Measurements from ENCODE around the gene TCF4. TPM values are rescaled to one million over a fixed set of nuclear protein-coding genes. Genes with fewer than 3 reads are reported as not detected.

The TCF4 gene
- polyA plus RNA-seq, 1 of the 3 experiments (the other 2 are of a cell fraction) = 39.1 TPM

GRCh38 chr18:55430026-55430425, 158.0 kb downstream of the TCF4 start:
- ChIA-PET CTCF (interaction anchor here (1.2 to 1.9 kb wide), 4 partner anchors 15 to 107 kb away, joined by 4 to 5 read pairs (median 4); no protein-coding TSS in a partner anchor), POLR2A (interaction anchor here (1.0 kb wide), 1 partner anchor 107 kb away, joined by 4 read pairs; no protein-coding TSS in a partner anchor)
- WGBS (ENCODE audit: low lambda C conversion rate) = 46% methylated on average over 2 of the region's 2 CpGs
- Histone ChIP-seq H3K4me1 (ENCODE audit: control insufficient read depth in 1 of 2, insufficient read depth in 2 of 2, low read depth in 1 of 2, low read length in 1 of 2) (peaks cover 7 to 26% of the 10 kb centered on the region in 2 experiments; a peak in 3 of 4 replicates), H3K9me2 (no peaks in the 10 kb centered on the region), H3K27ac (ENCODE audit: low read depth in 2 of 2, low read length in 1 of 2) (peak overlapping the region; percentile 6 to 88; a peak in 3 of 4 replicates), H3K79me2 (ENCODE audit: insufficient read depth) (peaks cover 31% of the 10 kb centered on the region), H3K36me3 (replicated peaks in 1 of 2; ENCODE audit: control insufficient read depth in 1 of 2, insufficient read depth in 2 of 2, low read length in 1 of 2) (peaks cover 0 to 2% of the 10 kb centered on the region in 2 experiments), H3K4me2 (no peak overlapping the region), H2AFZ (ENCODE audit: low read depth) (no peak overlapping the region), H3K27me3 (ENCODE audit: insufficient read depth) (no peaks in the 10 kb centered on the region), H3K4me3 (ENCODE audit: low read depth in 2 of 2, low read length in 1 of 2) (no peak overlapping the region), H3K9me3 (no peaks in the 10 kb centered on the region), H3K9ac (no peak overlapping the region), H4K20me1 (ENCODE audit: insufficient read depth) (no peaks in the 10 kb centered on the region), H3F3A (replicated peaks; ENCODE audit: insufficient read depth) (no peaks in the 10 kb centered on the region)
- DNase-seq = peak; percentile 65
- TF ChIP-seq JUND (IDR thresholded peaks at IDR 0.05) = 0 out of 2 replicates have a peak, but pooled peaks have one; percentile 12
- TF ChIP-seq SMC3 (IDR thresholded peaks at IDR 0.05; ENCODE audit: low read depth, low read length) = no peak
- TF ChIP-seq FOSL2 (IDR thresholded peaks at IDR 0.05; ENCODE audit: borderline replicate concordance, low read depth) = no peak
- peak; percentile 37 for TF ChIP-seq TCF12 (IDR thresholded peaks at IDR 0.05)
- TF ChIP-seq TAF1 (IDR thresholded peaks at IDR 0.05; ENCODE audit: borderline replicate concordance, low read depth, low read length) = no peak
- TF ChIP-seq TEAD4 (IDR thresholded peaks at IDR 0.05; ENCODE audit: borderline replicate concordance, insufficient read depth) = no peak
- peak; percentile 57 for TF ChIP-seq CHD2 (IDR thresholded peaks at IDR 0.05; ENCODE audit: low read length, partially characterized antibody)
- no peak for TF ChIP-seq NRF1 (IDR thresholded peaks at IDR 0.05; ENCODE audit: low read depth, low read length)
- TF ChIP-seq SIN3A (IDR thresholded peaks at IDR 0.05; ENCODE audit: borderline replicate concordance, low read depth, low read length) = no peak
- no peak for TF ChIP-seq EZH2phosphoT487 (IDR thresholded peaks at IDR 0.05; ENCODE audit: borderline replicate concordance, low read depth)
- no peak for TF ChIP-seq GABPA (IDR thresholded peaks at IDR 0.05; ENCODE audit: low read depth)
- TF ChIP-seq MXI1 (IDR thresholded peaks at IDR 0.05; ENCODE audit: low read depth, low read length) = peak; percentile 49; the same call in 1 of the 2 replicates
- peak; percentile 88 for TF ChIP-seq GATA2 (CRISPR knock-in tag; IDR thresholded peaks at IDR 0.05)
- TF ChIP-seq RAD21 (IDR thresholded peaks at IDR 0.05; ENCODE audit: low read length) = peak; percentile 14; the same call in 1 of the 2 replicates
- TF ChIP-seq FOXM1 (IDR thresholded peaks at IDR 0.05; ENCODE audit: low read depth) = no peak
- TF ChIP-seq PBX3 (IDR thresholded peaks at IDR 0.05) = peak; percentile 33; the same call in 1 of the 2 replicates
- TF ChIP-seq EP300 (IDR thresholded peaks at IDR 0.05; ENCODE audit: borderline replicate concordance in 1 of 2, low read depth in 1 of 2, low read length in 1 of 2) = peak in 1 of 2 experiments; percentile 82; a peak in 3 of 4 replicates
- TF ChIP-seq ZBTB33 (IDR thresholded peaks at IDR 0.05; ENCODE audit: borderline replicate concordance, low read depth) = no peak
- no peak for TF ChIP-seq RFX5 (IDR thresholded peaks at IDR 0.05; ENCODE audit: low read length)
- no peak for TF ChIP-seq FOXJ3 (CRISPR knock-in tag; IDR thresholded peaks at IDR 0.05)
- no peak for TF ChIP-seq ELF1 (IDR thresholded peaks at IDR 0.05)
- TF ChIP-seq IRF3 (IDR thresholded peaks at IDR 0.05; ENCODE audit: low read depth, low read length) = no peak
- no peak for TF ChIP-seq MAX (IDR thresholded peaks at IDR 0.05; ENCODE audit: low read depth)
- no peak for TF ChIP-seq YY1 (IDR thresholded peaks at IDR 0.05; ENCODE audit: low read depth)
- no peak for TF ChIP-seq USF2 (IDR thresholded peaks at IDR 0.05; ENCODE audit: borderline replicate concordance, low read depth, low read length)
- no peak for TF ChIP-seq POLR2AphosphoS5 (IDR thresholded peaks at IDR 0.05; ENCODE audit: low read depth, low read length)
- no peak for TF ChIP-seq RXRA (IDR thresholded peaks at IDR 0.05; ENCODE audit: borderline replicate concordance, low read depth)
- TF ChIP-seq RCOR1 (IDR thresholded peaks at IDR 0.05; ENCODE audit: low read length) = peak; percentile 49; the same call in 1 of the 2 replicates
- 0 out of 2 replicates have a peak, but pooled peaks have one; percentile 21 for TF ChIP-seq NFIC (IDR thresholded peaks at IDR 0.05; ENCODE audit: borderline replicate concordance)
- TF ChIP-seq USF1 (IDR thresholded peaks at IDR 0.05; ENCODE audit: borderline replicate concordance, low read depth) = no peak
